IPS-18c (cell line): Measurements from ENCODE around the gene GSK3A.

ENCODE experiments used
- H3K4me3 ChIP-seq: 2 replicates; pipeline ENCODE4 v1.7.0; 2013; ENCODE audit warnings: low read depth, mild to moderate bottlenecking, low read length, moderate library complexity; ENCODE audit not compliant: insufficient read depth
- H3K9me3 ChIP-seq: one replicate; pipeline ENCODE4 v1.6.1; 2013; ENCODE audit warnings: mild to moderate bottlenecking, low read length, moderate library complexity; ENCODE audit not compliant: control insufficient read depth, insufficient read depth

Gene GSK3A

DNA sequence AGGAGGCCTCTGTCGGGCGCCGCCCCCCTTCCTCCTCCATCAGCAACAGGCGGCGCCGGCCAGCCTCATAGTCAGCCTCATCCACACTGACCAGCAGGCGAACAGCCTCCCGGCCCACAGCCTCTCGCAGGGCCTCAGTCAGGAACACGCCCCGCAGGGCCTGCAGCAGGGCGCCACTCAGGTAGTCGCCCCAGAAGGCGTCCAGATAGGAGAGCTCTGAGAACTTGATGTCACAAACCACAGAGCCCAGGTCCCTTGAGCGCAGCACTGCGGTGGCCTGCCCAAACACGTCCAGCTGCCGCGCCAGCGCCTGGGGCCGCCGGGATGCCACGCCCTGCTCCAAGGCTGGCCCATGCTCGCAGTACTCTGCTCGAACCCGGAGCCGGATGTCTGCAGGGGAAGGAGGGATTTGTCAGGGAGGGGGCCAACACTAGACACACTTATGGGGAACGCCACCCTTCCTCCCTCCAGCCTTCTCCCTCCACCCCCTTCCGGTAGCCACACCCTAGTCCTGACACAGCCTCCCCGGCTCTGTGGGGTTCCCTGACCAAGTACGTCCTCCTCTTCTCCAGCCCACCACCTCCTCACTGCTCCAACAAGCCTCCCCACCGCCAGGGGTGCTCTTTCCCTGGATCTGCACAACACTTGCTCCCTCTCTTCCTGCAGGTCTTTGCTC is 42.8 kb downstream of the GSK3A start:
- no peak overlapping the region for H3K4me3 ChIP-seq
- H3K9me3 ChIP-seq: no peaks in the 10 kb centered on the region

GRCh38 chr19:42198676-42199439 is 43.5 kb downstream of the GSK3A start:
- no peak overlapping the region for H3K4me3 ChIP-seq
- no peaks in the 10 kb centered on the region for H3K9me3 ChIP-seq

GRCh38 chr19:42197375-42197817 is 45.0 kb downstream of the GSK3A start:
- Histone ChIP-seq H3K4me3 (no peak overlapping the region), H3K9me3 (no peaks in the 10 kb centered on the region)

DNA sequence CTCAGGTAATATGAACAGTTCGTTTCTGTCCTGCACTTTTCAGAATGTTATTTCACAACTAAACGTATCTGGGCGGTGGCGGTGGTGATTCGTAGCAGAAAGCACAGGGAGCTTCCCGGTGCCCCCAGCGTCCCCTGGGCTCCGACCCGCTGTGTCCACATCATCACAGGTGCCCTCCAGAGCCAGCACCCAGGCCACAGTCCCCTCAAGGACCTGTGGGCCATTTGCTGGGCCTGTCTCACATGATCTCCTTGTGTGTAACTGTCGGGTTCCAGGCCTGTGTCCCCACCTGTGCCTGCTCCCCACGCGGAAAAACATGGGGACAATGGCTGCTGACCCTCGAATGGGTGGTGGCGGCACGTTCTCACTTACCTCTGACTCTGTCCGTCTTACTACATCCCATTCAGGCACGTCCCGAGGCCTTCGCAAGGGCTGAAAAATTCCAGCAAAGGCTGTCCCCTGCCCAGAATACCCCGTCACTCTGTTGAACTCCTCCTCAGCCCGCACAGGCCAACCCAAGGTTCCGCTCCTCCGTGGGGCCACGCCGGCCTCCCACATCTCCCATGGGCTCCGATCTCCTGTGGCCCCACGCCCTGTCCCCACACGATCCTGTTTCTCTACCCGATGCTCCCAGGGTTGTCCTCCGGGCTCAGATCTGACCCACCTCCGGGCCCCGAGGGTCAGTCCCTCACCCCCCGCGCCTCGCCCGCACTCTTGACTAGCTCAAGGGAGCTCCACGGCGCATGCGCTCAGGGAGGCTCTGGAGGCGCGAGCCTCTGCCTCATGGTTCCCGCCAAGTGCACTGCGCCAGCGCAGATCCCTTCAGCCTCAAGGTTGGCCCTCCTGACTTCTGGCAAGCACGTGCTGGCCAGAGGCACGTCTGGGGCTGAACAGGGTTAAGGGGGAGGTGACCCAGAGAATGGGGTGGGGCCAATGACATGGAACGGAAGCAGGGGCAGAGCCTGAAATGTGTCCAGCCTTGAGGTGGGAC is 46.1 kb downstream of the GSK3A start:
- no peak overlapping the region for H3K4me3 ChIP-seq
- no peaks in the 10 kb centered on the region for H3K9me3 ChIP-seq

DNA sequence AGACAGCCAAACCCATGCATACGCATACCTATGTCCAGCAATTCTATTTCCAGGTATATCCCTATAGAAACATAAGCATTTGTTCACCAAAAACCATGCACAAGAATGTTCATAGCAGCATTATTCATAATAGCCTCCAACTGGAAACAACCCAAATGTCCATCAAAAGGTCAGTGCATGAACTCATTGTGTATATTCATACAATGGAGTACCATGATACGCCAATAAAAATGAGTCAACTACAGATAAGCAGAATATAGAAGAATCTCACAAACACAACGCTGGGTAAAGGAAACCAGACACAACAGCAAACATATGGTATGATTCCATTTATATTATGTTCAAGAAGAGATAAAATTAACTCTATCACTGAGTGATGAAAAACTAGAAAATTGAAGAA is 48.7 kb downstream of the GSK3A start:
- Histone ChIP-seq H3K9me3 (no peaks in the 10 kb centered on the region), H3K4me3 (no peak overlapping the region)

DNA sequence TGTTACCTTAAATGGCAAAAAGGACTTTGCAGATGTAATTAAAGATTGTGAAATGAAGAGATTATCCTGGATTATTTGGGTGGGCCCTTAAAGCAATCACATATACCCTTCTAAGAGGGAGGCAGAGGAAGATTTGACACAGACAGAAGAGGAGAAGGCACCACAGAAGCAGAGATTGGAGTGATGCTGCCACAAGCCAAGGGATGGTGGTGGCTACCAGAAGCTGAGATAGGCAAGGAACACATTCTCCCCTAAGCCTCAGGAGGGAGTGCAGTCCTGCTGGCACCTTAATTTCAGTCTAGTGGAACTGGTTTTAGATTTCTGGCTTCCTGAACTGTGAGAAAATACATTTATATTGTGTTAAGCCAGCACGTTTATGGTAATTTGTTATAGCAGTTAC is 49.1 kb downstream of the GSK3A start:
- Histone ChIP-seq H3K9me3 (no peaks in the 10 kb centered on the region), H3K4me3 (no peak overlapping the region)

GRCh38 chr19:42191855-42192254 is 50.5 kb downstream of the GSK3A start:
- Histone ChIP-seq H3K4me3 (no peak overlapping the region), H3K9me3 (no peaks in the 10 kb centered on the region)

DNA sequence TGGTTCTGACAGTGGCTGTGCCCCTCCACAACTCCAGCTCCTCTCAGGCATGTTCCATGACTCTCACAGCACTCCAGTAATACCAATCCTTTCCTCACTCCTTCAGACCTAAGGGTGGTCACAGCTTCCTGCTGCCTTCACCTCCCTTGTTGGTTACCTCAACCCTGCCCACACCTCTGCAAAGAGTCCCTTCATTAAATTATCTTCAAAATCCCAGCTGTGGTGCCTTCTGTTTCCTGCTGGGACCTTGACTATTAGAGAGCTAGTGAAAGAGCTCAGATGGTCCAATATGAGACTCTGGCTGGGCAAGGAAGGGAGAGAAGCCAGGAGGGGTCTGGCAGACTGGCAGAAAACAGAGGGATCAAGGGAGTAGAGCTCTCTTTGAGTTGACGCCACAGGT is 51.1 kb downstream of the GSK3A start:
- Histone ChIP-seq H3K9me3 (no peaks in the 10 kb centered on the region), H3K4me3 (no peak overlapping the region)

DNA sequence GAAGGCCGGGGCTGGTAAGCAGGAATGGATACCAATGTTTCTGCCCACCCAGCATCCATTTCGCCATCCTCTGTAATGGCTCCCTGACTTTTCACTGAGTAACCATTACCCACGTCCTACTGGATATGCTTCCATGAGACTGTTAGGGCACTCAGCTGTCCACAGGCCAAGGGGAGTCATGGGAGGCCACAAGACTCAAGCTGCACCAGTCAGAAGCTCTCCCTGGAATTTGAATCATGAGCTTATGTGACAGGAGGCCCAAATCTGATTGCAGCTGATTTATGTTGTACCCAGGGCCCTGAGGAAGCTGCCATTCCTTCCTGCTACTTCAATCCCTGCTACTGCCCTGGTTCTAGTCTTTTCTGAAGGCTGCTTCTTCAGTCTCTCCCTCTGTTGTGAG is 53.3 kb downstream of the GSK3A start:
- Histone ChIP-seq H3K9me3 (no peaks in the 10 kb centered on the region), H3K4me3 (no peak overlapping the region)

GRCh38 chr19:42188665-42189064 is 53.7 kb downstream of the GSK3A start:
- H3K4me3 ChIP-seq: no peak overlapping the region
- no peaks in the 10 kb centered on the region for H3K9me3 ChIP-seq

GRCh38 chr19:42185277-42185676 is 57.1 kb downstream of the GSK3A start:
- H3K9me3 ChIP-seq: no peaks in the 10 kb centered on the region
- H3K4me3 ChIP-seq: no peak overlapping the region

GRCh38 chr19:42184401-42184861 is 58.0 kb downstream of the GSK3A start:
- H3K4me3 ChIP-seq: no peak overlapping the region
- H3K9me3 ChIP-seq: no peaks in the 10 kb centered on the region
